GM18858 (cell line): Measurements from ENCODE around the gene PCSK5.
"Not testable (repeated sequence)": the region's sequence is repeated elsewhere in the genome, so short reads cannot be mapped to it uniquely, and the experiment has no call there.

Experiments used
- ATAC-seq: cut with Tn5 transposase; IDR thresholded peaks from one replicate; pipeline ENCODE4 v1.9.1; 2021; ENCODE audit not compliant: unreplicated experiment

PCSK5 gene

DNA sequence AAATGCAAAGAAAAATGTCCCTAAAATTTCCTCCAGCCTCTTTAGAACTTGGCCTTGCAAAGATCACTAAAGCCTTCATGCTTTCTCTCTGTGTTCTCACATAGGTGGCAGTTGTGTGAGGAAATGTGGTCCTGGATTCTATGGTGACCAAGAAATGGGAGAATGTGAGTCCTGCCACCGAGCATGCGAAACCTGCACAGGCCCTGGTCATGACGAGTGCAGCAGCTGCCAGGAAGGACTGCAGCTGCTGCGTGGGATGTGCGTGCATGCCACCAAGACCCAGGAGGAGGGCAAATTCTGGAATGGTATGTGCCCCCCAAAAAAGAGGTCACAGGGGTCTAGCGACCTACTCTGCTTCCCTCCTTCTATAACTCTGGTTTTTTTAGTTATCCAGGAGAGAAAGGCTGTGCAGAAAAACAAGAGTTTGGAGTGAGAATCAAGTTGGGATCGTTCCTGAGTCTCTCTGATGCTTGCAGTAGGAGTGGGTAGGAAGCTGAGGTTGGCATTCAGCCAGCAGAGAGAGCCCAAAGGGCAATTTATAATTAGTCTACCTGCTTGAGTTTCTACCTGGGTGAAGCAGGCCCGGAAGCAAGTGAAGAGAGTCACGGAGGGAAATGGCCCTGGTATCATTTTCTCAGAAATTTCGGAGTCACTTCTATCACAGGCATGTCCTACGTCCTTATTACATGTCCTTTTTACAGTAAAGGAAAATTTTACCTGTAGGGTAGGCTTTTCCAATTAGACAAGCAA lies 406.3 kb downstream of the PCSK5 start:
- ATAC-seq: no peak

DNA sequence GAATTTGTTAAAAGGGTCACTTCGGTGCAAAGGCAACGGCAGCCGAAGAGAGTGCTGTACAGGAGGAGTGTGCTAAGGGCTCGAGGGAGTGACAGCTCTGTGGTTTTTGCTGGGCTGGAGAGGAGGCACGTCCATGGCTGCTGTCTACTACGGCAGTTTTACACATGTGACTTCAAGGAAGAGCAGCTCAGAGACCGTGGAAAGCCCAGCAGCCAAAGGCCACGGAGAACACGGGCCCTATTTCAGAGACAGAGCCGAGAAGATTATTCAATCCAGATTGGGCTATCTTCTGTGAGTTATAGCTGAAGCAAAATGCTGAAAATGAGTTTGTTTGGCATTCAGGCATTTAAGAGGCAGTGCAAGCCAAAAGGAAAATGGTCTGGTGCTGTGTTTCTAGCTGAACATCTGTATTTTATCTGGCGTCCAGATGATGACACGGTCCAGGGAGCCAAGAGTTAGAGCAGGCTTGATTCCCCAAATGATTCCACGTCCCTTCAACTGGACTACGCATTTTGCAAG lies 407.3 kb downstream of the PCSK5 start:
- ATAC-seq: no peak

GRCh38 chr9:76298521-76299144 lies 408.2 kb downstream of the PCSK5 start:
- no peak for ATAC-seq

GRCh38 chr9:76302543-76302942 lies 412.1 kb downstream of the PCSK5 start:
- ATAC-seq: no peak

DNA sequence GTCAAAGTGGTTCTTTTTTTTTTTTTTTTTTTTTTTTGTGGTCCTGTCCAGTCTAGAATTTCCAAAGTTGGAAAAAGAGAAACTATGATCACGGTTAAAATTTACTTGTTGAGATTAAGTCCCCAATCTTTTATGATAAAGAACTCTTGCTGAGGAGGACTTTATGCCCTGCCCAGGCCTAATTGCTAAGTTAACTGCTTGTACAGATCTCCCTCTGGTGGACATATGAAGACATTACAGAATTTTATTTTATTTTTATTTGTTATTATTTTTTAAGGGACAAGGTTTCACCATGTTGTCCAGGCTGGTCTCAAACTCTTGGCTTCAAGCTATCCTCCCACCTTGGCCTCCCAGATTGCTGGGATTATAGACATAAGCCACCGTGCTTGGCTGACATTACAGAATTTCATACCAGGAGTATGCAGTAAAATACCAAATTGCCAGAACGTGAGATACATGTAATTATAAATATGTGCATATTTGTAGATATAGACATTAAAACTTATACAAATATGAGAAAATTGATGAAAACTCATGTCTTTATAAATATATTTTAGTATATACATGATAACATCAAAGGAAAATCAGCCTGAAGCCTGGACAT lies 412.6 kb downstream of the PCSK5 start:
- peak; percentile 79 for ATAC-seq

DNA sequence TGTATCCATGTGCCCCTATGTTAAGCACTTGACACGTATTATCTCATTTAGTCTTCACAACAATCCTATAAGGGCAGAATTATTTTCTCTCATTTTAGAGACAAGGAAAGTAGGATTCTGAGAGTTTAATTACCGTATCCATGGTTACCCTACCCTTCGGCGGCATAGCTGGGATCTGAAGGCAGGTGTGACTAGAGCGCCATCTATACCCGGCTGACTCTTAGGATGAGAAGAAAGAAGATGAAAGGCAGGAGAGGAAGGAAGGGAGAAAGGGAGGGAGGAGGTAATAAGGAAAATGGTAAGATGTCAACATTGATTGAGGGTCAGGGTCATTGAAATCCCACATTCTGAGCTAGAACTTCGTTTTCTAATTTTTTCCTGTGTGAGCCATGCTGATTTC lies 416.6 kb downstream of the PCSK5 start:
- ATAC-seq: not testable (repeated sequence)

GRCh38 chr9:76310577-76310976 lies 420.1 kb downstream of the PCSK5 start:
- ATAC-seq: no peak

- ATAC-seq: no peak
These were observed 420.5 kb downstream of the PCSK5 start for GRCh38 chr9:76310991-76311390.

DNA sequence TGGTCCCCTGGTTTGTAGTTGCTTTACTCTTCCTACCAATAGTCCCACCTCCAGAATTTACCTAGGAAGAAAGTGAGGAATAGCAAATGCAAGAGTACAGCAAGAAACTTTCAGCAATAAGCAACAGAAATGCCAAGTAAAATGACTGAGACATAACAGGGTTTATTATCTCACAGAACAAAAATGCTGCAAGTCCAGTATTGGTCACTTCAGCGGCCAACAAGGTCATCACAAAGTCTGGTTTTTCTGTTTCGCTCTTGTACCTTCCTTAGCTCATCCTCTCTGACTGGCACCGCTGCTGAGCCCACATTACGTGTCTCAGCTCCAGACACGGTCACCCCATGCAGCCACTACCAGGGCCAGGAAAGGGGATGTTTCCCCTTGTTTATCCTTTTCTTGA lies 421.1 kb downstream of the PCSK5 start:
- no peak for ATAC-seq

GRCh38 chr9:76313771-76314170 lies 423.3 kb downstream of the PCSK5 start:
- ATAC-seq: no peak

DNA sequence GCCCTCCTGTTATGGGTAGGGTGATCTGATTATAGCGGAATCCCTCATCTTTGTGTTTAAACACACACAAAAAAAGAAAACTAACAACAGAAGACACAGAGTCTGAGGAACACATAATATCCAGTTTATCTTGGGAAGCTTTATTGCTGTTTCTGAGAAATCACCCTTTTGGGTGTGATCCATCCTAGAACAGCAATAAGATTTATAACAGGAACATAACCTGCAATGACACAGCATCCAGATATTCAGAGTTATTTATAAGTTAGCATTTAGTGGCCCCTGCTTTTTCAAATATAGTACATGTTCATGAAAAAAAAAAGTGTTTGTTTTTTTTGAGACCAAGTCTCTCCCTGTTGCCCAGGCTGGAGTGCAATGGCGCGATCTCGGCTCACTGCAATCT lies 423.8 kb downstream of the PCSK5 start:
- no peak for ATAC-seq

DNA sequence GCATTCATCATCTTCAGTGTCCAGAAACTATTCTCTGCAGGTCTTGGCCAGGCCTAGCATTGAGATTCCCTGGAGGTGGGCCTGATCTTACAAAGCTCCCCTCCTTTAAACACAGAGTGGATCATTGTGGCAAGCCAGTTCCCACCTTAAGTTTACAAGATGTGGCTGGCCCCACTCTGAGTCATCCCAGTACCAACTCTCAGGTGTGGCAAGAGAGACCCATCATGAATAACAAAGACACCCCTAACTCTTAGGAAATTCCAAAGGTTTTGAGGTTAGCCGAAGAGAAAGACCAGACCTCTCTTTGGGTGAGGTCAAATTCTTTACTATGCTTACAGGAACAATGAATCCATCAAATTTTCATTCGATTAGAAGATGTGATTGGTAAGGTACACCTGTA lies 425.6 kb downstream of the PCSK5 start:
- ATAC-seq: no peak

DNA sequence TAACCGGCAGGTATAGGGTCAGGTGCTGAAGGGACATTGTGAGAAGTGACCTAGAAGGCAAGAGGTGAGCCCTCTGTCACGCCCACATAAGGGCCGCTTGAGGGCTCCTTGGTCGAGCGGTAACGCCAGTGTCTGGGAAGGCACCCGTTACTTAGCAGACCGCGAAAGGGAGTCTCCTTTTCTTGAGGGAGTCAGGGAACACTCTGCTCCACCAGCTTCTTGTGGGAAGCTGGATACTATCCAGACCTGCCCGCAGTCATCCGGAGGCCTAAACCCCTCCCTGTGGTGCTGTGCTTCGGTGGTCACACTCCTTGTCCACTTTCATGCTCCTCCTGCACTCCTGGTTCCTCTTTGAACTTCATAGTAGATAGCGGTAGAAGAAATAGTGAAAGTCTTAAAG lies 429.0 kb downstream of the PCSK5 start:
- ATAC-seq: not testable (repeated sequence)

DNA sequence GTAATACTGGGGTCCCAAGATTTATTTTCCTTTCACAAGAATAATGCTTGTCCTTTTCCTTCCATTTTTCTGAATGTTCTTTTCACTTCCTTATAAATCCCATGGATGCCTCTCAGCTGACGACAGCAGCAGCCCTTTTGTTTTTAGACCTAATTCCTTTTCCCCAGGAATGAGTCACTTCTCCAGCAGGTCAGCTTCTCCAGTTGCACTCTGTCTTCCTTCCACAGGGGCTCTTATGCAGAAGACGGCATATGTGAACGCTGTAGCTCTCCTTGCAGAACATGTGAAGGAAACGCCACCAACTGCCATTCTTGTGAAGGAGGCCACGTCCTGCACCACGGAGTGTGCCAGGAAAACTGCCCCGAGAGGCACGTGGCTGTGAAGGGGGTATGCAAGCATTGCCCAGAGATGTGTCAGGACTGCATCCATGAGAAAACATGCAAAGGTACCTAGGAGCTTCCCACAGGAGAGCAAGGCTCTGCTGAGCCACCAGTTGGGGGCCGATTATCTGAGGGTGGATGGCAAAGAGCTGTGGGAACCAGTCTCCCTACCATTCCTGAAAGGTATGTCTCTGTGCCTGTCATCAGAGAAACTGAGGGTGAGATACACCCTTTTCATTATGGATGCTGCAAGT lies 430.8 kb downstream of the PCSK5 start:
- no peak for ATAC-seq

GRCh38 chr9:76322810-76323209 lies 432.3 kb downstream of the PCSK5 start:
- no peak for ATAC-seq

DNA sequence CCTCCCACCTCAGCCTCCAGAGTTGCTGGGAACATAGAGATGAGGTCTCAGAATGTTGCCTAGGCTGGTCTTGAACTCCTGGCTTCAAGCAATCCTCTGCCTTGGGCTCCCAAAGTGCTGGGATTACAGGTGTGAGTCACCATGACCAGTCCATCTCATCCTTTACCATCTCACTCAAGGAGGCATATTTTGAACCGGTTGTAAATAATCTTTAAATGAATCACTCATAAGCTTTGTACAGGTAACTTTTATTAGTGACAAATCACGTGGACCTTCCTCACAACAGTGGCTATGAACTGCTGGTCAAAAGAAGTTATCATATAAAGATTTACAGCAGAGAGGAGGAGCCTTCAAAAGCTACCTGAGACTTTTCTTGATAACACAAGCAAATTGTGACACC lies 433.0 kb downstream of the PCSK5 start:
- ATAC-seq: no peak

DNA sequence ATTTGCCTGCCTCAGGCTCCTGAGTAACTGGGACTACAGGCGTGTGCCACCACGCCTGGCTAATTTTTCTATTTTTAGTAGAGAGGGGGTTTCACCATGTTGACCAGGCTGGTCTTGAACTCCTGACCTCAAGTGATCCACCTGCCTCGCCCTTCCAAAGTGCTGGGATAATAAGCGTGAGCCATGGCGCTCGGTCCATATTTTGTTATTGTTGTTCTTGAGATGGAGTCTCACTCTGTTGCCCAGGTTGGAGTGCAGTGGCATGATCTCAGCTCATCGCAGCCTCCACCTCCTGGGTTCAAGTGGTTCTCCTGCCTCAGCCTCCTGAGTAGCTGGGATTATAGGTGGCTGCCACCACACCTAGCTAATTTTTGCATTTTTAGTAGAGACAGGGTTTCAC lies 433.6 kb downstream of the PCSK5 start:
- not testable (repeated sequence) for ATAC-seq

DNA sequence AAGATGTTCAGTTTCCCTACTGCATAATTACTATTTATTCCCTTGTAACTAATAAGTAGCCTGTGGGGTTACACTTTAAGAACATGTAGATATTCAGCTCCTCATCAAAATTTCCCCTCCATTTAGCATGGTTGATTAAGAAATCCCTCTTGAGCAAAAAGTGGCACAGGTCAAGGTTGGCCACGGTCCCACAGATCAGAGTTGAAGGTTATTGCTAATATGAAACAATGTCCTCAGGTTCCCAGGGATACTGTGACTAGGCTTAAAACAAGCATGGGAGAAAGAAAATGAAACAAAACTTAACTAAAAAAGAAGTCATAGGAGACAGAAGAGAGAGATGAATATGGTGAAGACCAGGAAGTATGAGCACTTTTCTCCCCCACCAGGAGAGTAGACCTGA lies 439.6 kb downstream of the PCSK5 start:
- ATAC-seq: no peak

- no peak for ATAC-seq
These were observed 442.9 kb downstream of the PCSK5 start for GRCh38 chr9:76333388-76333787.

- ATAC-seq: no peak
These were observed 443.5 kb downstream of the PCSK5 start for GRCh38 chr9:76333964-76334363.

- ATAC-seq: no peak
These were observed 445.6 kb downstream of the PCSK5 start for GRCh38 chr9:76336027-76336426.

GRCh38 chr9:76338418-76338817 lies 447.9 kb downstream of the PCSK5 start:
- no peak for ATAC-seq
